HG03342 (cell line): ENCODE measurements around the gene RGS6.

ENCODE experiments used
- ATAC-seq: cut with Tn5 transposase; IDR thresholded peaks from one replicate; pipeline ENCODE4 v1.9.1; 2021; ENCODE audit warnings: mild to moderate bottlenecking, moderate library complexity; ENCODE audit not compliant: unreplicated experiment

The RGS6 gene

DNA sequence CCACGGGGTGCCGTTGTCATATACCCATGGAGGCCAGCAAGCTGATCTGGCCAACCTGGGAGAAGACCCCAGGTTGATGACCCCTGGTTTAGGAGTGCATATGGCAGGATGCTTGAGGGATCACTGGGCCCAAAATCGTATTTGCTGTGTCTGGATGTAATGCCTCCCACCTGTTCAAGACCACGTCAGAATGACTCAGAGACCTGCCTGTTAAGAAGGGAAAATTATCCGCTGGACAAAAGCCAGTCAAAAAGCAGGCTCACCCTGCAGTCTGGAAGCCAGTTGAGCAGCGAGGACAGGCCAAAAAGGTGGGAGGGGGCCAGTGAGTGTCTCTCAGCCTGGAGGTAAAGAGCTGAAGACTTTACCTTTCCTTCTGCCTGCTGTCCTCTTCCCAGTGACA, 512.5 kb downstream of the RGS6 start:
- no peak for ATAC-seq

GRCh38 chr14:72448212-72448611, 516.0 kb downstream of the RGS6 start:
- no peak for ATAC-seq

GRCh38 chr14:72450473-72451044, 518.3 kb downstream of the RGS6 start:
- ATAC-seq, result no peak

DNA sequence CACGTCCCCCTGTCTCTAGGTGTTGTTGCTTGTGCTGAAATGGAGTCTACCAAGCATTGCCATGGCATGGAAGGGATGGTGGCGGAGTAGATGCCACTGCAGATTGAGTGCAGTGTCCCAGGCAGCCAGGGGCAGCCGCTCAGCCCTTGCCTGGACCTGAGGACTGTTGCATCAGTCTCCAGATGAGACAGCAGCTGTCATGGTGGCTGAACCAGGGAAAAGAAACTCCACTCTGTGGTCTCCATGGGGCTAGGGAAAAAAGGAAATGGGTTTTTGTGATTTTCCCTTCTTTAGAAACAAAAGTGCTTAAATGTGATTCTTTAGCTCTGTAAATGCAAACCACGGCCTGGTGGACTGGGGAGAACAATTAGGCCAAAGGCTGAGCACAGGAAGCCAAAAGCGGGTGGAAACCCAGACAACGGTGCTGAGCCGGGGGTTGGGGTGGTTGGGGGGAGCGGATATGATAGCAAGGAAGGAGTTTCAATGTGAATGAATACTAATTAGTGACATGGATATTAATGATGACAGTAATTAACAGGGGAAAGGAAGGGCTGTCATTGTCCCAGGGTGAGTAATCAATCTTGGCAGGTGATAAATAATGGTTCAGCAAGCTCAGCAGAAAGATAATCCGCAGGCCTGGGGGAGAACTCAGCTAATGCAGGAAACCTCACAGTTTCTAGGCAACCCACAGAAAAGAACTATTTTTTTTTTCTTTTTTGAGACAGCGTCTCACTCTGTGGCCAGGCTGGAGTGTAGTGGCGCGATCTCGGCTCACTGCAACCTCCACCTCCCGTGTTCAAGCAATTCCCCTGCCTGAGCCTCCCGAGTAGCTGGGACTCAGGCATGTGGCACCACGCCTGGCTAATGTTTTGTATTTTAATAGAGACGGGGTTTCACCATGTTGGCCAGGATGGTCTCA, 519.1 kb downstream of the RGS6 start:
- ATAC-seq, result peak; percentile 57

DNA sequence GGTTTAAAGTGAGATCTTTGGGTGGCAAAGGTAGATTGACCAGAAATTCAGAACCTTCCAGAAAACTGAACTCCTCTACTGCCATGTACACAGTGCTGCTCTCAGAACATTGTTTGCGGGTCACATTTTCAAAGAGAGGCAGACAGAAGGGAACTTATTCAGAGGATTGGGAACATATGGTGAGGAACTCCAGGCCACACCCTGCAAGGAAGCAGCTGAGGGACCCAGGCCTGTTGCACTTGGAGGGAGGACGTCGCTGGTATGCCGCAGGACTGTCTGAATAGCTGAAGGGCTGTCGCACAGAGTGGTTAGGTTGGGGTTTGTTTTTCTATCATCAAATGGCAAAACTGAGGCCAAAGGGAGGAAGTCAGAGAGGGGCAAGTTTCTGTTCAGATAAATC, 520.5 kb downstream of the RGS6 start:
- no peak for ATAC-seq

GRCh38 chr14:72454388-72455160, 522.3 kb downstream of the RGS6 start:
- ATAC-seq, result no peak

DNA sequence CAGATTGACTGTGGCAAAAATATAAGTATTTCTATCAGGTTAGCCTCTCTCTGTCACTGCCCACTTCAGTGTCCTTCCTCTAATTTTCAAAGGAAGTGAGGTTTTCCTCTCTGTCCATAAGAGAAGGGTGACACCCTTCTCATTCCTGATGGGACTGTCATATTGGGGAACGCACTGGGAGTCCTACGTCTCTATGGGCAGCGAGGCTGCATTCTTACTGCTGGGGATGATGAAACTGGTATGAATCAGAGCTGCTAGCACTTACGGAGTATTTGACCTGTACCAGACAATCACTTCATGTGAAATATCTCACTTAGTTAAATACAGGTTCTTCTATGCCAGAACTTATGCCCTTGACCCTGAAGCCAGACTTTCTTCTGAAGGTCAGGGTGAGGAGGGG, 525.4 kb downstream of the RGS6 start:
- ATAC-seq, result no peak

- no peak for ATAC-seq
Measured at GRCh38 chr14:72462056-72462455, 529.8 kb downstream of the RGS6 start.

DNA sequence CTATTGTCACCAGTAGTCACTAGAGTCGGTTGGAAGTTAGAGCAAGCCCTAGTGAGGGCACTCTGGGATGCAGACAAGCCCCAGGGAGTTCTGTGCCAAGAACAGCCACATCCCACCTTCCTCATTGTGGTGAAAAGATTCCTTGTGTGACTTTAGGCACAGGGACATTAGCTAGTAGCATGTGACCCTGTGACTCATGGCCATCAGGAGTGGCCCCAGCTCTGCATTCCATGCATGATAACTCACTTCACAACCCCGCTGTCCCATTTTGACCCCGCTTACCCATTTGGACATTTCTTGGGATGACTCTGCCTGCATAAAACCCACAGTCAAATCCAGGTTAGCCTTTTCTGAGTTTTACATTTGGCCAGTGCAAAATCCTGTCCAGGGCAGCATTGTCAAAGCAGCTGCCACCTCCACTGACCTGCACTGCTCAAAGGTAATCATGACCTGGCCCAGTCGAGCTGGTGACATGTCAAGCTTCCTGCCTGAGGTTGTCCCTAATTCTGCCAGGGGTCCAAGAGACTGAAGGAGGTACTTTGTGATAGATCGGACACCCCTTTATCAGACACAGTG, 531.1 kb downstream of the RGS6 start:
- ATAC-seq, result no peak

- no peak for ATAC-seq
Measured at GRCh38 chr14:72464226-72464625, 532.0 kb downstream of the RGS6 start.

DNA sequence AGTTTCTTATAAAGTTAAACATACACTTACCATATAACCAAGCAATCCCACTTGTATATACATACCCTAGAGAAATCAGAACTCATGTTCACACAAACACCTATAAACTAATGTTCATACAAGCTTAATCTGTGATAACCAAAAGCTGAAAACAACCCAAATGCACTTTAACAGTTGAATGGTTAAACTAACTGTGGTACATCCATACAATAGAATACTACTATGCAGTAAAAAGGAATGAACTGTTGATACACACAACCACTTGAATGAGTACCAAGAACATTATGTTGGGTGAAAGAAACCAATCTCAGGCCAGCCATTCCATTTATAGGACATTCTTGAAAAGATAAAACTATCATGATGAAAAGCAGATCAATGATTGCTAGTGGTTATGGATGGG, 534.1 kb downstream of the RGS6 start:
- ATAC-seq, result no peak

DNA sequence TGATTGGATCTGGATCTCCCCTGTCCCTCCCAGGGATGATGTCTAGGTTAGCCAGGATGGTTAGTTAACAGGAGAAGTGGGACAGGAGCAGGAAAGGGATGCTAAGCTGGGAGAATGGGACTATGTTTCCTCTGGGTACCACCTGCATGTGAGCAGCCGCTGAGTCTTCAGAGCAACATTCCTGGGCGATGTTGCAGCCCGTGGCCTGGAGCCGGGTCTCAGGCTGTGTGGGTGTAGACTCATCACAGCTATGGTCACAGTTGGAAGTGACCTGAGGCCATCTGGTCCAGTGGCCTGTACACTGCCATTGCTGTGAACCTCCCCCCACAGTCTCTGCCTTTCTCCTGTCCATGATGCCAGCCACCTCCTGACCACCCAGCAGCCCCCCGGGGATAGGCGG, 539.1 kb downstream of the RGS6 start:
- no peak for ATAC-seq

GRCh38 chr14:72472845-72473244, 540.6 kb downstream of the RGS6 start:
- no peak for ATAC-seq

DNA sequence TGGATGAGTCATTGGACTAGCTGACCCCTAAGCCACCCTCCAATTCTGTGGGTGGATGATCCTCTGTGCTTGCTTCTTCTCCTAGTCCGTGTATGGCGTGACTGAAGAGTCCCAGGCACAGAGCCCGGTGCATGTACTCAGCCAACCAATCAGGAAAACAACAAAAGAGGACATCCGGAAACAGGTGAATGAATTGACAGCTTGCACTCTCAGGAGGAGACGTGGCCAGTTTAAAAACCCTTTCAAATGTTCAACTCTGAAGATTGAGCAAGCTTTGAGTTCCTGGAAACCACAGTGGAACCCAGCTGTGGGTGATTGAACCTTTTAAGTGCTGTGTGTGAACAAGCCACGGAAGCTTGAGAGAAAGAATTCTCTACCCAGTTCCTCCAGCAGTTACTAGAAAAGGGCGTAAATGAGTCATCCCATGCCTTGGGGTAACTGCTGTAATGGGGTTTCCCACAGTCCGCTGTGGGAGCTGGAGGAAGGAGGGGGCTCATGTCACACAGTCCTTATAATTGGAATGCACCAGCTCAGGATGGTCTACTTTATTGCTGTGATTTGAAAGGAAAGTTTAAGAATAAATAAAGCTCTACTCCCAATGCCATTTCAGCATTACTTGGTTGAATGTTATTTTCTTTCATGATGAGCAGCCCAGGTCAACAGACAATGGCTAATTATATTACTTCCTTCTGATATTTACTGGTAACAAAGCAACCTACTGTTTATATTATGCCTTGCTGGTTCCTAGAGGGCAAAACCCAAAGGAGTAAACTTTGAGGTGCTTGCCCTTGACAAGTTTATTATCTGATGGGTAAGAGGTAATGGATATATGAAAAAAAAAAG, 544.6 kb downstream of the RGS6 start:
- ATAC-seq, result peak; percentile 80

DNA sequence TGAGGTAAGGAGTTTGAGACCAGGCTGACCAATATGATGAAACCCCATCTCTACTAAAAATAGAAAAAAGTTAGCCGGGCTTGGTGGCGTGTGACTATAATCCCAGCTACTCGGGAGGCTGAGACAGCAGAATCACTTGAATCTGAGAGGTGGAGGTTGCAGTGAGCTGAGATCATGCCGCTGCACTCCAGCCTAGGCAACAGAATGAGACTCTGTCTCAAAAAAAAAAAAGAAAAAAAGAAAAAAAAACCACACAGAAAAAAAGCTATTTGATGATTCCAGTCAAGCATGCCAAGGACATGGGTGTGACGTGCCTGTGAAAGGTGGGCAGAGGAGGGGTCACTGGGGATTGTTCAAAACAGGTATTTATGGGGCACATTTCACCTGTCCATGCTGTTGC, 545.3 kb downstream of the RGS6 start:
- ATAC-seq, result peak; percentile 6

DNA sequence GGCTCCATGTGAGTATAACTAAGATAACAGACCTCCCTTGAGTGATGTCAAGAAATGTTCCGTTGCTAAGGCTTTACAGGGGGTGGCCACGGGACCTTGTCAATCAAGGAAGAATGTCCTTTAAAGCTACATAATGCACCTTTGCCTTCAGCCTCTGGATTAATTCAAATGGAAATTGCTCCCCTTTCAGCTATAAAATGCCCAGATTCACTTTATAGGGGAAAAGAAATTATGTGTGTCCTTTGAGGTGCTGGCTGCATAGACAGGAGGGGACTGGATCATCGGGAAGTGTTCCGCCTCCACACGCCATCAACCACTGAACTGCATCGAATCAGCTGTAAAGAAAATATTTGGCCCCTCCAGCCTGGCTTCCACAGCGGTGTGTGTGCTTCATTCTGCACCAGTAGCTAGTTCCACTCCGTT, 546.3 kb downstream of the RGS6 start:
- ATAC-seq, result no peak

DNA sequence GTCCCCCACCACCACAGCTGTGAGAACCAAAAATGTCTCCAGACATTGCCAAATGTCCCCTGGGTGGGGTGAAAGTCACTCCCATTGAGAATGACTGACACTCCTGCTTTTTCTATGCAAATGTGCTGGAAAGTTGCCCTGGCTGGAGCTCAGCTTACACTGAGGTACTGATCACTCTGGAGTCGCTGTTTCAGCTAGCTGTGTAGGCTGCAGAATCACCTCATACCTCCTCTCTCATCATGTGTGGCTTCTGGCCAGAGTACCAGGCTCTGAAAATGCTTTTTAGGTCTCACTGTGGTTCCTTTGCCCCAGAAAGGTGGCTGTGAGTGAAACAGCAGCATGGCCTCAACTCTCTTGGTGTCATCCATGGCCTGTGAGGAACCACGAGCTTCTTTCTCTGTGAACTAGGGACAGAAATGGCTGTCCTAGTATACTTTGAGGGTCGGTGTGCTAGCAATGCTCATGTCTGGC, 547.3 kb downstream of the RGS6 start:
- no peak for ATAC-seq

- ATAC-seq, result no peak
Measured at GRCh38 chr14:72480464-72481243, 548.4 kb downstream of the RGS6 start.

DNA sequence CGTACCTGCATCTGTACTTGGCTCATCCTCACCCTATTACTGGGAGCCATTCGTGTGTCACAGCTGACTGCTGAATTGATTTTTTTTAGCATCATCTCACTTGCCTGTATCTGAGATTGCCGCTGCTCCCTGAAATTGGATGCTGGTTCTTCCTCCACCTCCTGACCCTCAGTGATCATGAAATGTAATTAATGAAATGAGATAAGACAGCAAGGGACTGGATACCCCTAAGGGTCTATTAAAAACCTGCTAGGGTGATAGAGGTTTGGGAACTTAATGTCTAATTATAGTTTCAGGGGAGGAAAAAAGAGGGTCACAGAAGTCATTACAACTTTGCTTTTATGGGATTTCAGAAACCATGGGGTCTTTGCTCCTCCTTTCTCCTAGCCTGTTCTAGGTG, 551.1 kb downstream of the RGS6 start:
- ATAC-seq, result no peak

- no peak for ATAC-seq
Measured at GRCh38 chr14:72485695-72486094, 553.5 kb downstream of the RGS6 start.
